Transverse colon (tissue), 4 donors: ENCODE data around the gene ADAMTS14. TPM values are rescaled to one million over a fixed set of nuclear protein-coding genes. Genes with fewer than 3 reads are reported as not detected.

Source experiments
- DNase-seq: peaks from one replicate; pipeline ENCODE4 v3.0.0-alpha.2; 2019
- H3K27ac ChIP-seq, 4 donors: fragments of 200-600 bp; sonication (generic); 2 replicates each; pipeline ENCODE4 v1.5.1; 2016 to 2018; ENCODE audit warnings: inconsistent platforms in 4 of 4
- H3K27me3 ChIP-seq: fragments of 200-600 bp; sonication (generic); 2 replicates; pipeline ENCODE4 v1.5.1; 2017; ENCODE audit warnings: inconsistent platforms
- H3K36me3 ChIP-seq, 4 donors: fragments of 200-600 bp; sonication (generic); 2 replicates each; pipeline ENCODE4 v1.5.1; 2017 to 2019; ENCODE audit warnings: inconsistent platforms in 4 of 4
- H3K4me1 ChIP-seq, 4 donors: fragments of 200-600 bp; sonication (generic); 2 replicates each; pipeline ENCODE4 v1.5.1; 2017 to 2020; ENCODE audit warnings: inconsistent platforms in 4 of 4
- H3K4me3 ChIP-seq, 4 donors: fragments of 200-600 bp; sonication (generic); 1 replicate in 1 of 4; 2 replicates in 3 of 4; pipeline versions ENCODE4 v1.5.1 to v1.6.1; 2017 to 2019; ENCODE audit warnings: inconsistent platforms in 4 of 4
- H3K9me3 ChIP-seq, 2 donors: fragments of 200-600 bp; sonication (generic); 2 replicates each; pipeline ENCODE4 v1.5.1; 2017 to 2019; ENCODE audit warnings: inconsistent platforms in 2 of 2
- EP300 ChIP-seq: sonication (generic); formaldehyde crosslinking; IDR thresholded peaks from one replicate; pipeline ENCODE4 v1.6.1; 2017; ENCODE audit warnings: antibody characterized with exemption, low read depth
- POLR2A ChIP-seq: fragments of 450-650 bp; IDR thresholded peaks from one replicate; pipeline ENCODE4 v1.6.1; 2016; ENCODE audit warnings: antibody characterized with exemption, mild to moderate bottlenecking, moderate library complexity
- POLR2AphosphoS5 ChIP-seq, 3 donors: sonication (generic); formaldehyde crosslinking; IDR thresholded peaks; one replicate each; pipeline ENCODE4 v1.6.1; 2016; ENCODE audit warnings: antibody characterized with exemption in 3 of 3
- WGBS, 2 donors: methylation state at CpG; one replicate each; pipeline ENCODE4 v1.1.5; 2018; ENCODE audit warnings: low coverage in 1 of 2; 5-methylcytosine and 5-hydroxymethylcytosine counted together
- in situ Hi-C, 4 donors: fragments of 200-750 bp; cut with MboI; loops; one replicate each; pipeline versions ENCODE4 v1.15.0 to v1.15.1; 2017; ENCODE audit warnings: low sequenced_read_pairs in 3 of 4, low pct_ligation_motif_present in 1 of 4, low pct_unique_long_range_greater_than_20kb in 1 of 4
- intact Hi-C: fragments of 100-400 bp; cut with DNase I; formaldehyde crosslinking; loops from one replicate; pipeline ENCODE4 v1.15.1; 2023; ENCODE audit warnings: low total_unique reads
- total RNA-seq, 4 donors: library from RNA; depleted of rRNA; stranded (reverse); fragments of >200 nt; gene quantifications; one replicate each; pipeline ENCODE4 v1.1.0, GENCODE V29; 2016
- TF ChIP-seq, protein P1 (sequence below), 5 experiments: fragments of 200-600 bp in 3 of 5; fragments of 450-650 bp in 2 of 5; sonication (generic) in 3 of 5; IDR thresholded peaks; 1 replicate in 2 of 5; 2 replicates in 3 of 5; pipeline ENCODE4 v1.5.1; 2016 to 2017; ENCODE audit warnings: antibody characterized with exemption in 5 of 5, inconsistent platforms in 3 of 5, mild to moderate bottlenecking in 2 of 5, moderate library complexity in 1 of 5

The ADAMTS14 gene
- total RNA-seq, 4 donors from 2014 or later: 0.95 to 3.8 (median 1.4) TPM

DNA sequence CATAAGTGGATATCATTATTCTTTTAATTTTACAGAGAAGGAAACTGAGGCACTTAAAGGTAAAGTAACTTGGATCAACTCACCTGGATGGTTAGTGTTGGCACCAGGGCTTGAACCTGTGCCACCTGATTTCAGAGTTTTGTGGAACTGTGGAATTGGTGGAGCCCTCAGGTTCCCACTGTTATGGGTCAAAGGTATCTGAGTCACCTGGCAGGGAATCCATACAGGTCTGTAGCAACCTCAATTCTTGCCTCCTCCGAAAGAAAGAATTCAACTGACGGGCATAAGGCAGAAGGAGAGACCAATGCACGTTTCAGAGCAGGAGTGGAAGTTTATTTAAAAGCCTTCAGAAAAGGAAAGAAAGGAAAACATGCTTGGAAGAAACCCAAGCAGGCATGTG lies 25.2 kb upstream of the ADAMTS14 start:
- Histone ChIP-seq H3K4me3 (no peak overlapping the region), H3K36me3 (no peaks in the 10 kb centered on the region), H3K27ac (no peak overlapping the region), H3K4me1 (no peaks in the 10 kb centered on the region), H3K9me3 (no peaks in the 10 kb centered on the region), H3K27me3 (no peaks in the 10 kb centered on the region)
- no peak for DNase-seq
- no peak for TF ChIP-seq EP300
- no peak for TF ChIP-seq POLR2AphosphoS5 (IDR thresholded peaks at IDR 0.05)
- TF ChIP-seq, protein P1, sequence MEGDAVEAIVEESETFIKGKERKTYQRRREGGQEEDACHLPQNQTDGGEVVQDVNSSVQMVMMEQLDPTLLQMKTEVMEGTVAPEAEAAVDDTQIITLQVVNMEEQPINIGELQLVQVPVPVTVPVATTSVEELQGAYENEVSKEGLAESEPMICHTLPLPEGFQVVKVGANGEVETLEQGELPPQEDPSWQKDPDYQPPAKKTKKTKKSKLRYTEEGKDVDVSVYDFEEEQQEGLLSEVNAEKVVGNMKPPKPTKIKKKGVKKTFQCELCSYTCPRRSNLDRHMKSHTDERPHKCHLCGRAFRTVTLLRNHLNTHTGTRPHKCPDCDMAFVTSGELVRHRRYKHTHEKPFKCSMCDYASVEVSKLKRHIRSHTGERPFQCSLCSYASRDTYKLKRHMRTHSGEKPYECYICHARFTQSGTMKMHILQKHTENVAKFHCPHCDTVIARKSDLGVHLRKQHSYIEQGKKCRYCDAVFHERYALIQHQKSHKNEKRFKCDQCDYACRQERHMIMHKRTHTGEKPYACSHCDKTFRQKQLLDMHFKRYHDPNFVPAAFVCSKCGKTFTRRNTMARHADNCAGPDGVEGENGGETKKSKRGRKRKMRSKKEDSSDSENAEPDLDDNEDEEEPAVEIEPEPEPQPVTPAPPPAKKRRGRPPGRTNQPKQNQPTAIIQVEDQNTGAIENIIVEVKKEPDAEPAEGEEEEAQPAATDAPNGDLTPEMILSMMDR (IDR thresholded peaks at IDR 0.05): no peak
- no peak for TF ChIP-seq POLR2A
- in situ Hi-C loops (no loop called here), intact Hi-C loops (no loop called here)
- whole genome bisulfite sequencing, 2 donors: 50 to 100% methylated on average over 2 to 3 of the region's 3 CpGs

- no peaks in the 10 kb centered on the region for H3K4me1 ChIP-seq
- no peak for DNase-seq
- H3K9me3 ChIP-seq: no peaks in the 10 kb centered on the region
- in situ Hi-C loops (no loop called here), intact Hi-C loops (no loop called here)
- H3K4me3 ChIP-seq: no peak overlapping the region
- no peaks in the 10 kb centered on the region for H3K36me3 ChIP-seq
- H3K27ac ChIP-seq: no peak overlapping the region
- 75 to 86% methylated on average over 2 to 3 of the region's 3 CpGs for WGBS, 2 donors
- H3K27me3 ChIP-seq: no peaks in the 10 kb centered on the region
- TF ChIP-seq POLR2A (no peak), POLR2AphosphoS5 (IDR thresholded peaks at IDR 0.05) (no peak), EP300 (no peak)
- TF ChIP-seq, protein P1 (IDR thresholded peaks at IDR 0.05): no peak
Measured at GRCh38 chr10:70648427-70648826, 23.9 kb upstream of the ADAMTS14 start.

DNA sequence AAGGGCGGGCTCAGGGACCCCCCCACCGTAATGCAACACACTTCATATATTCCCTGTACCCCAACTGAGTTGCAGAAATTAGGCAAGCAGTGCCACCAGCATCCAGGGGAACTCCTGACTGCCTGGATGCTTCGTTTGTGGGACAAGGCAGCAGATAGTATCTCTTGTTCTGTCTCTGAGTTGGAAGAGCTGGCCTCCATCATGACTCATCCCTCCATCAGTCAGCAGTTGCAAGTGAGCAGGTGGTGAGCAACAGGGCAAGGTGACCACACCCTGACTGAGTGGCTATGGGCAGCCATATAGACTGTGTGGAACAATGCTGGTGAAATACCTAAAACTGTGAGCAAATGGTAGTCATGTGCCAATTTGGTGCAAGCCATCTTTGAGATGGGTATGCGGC lies 22.8 kb upstream of the ADAMTS14 start:
- no peaks in the 10 kb centered on the region for H3K36me3 ChIP-seq
- intact Hi-C loops: no loop called here
- in situ Hi-C loops: no loop called here
- TF ChIP-seq, protein P1 (IDR thresholded peaks at IDR 0.05): no peak
- TF ChIP-seq EP300 (no peak), POLR2A (no peak), POLR2AphosphoS5 (IDR thresholded peaks at IDR 0.05) (no peak)
- H3K27ac ChIP-seq: no peak overlapping the region
- no peaks in the 10 kb centered on the region for H3K27me3 ChIP-seq
- WGBS, 2 donors: 79% methylated on average over 4 of the region's 4 CpGs; no CpG with 5 or more reads in 1 of the 2 donors
- H3K4me3 ChIP-seq: no peak overlapping the region
- H3K9me3 ChIP-seq: no peaks in the 10 kb centered on the region
- no peaks in the 10 kb centered on the region for H3K4me1 ChIP-seq
- DNase-seq: no peak

DNA sequence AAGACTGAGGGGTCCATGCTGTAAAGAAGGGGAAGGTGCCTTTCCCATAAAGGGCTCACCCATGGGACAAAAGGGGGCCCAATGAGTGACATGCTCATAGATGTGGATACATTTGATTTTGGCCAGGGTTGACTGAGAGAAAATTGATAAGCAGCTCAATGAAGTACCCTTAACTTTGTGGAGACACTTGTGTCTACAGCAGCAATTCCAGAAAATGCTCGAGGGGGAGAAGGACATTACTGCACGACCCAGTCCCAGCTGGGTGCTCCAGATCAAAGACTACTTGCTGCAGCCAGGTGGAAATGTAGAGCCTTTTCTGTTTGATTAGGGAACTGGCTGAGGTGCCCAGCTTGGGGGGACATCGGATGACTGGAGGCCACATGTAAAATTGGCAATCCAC lies 22.2 kb upstream of the ADAMTS14 start:
- Histone ChIP-seq H3K27ac (no peak overlapping the region), H3K4me1 (no peaks in the 10 kb centered on the region), H3K4me3 (no peak overlapping the region), H3K27me3 (no peaks in the 10 kb centered on the region), H3K9me3 (no peaks in the 10 kb centered on the region), H3K36me3 (no peaks in the 10 kb centered on the region)
- DNase-seq: no peak
- in situ Hi-C loops: no loop called here
- intact Hi-C loops: no loop called here
- TF ChIP-seq POLR2A: no peak
- TF ChIP-seq EP300: no peak
- TF ChIP-seq, protein P1 (IDR thresholded peaks at IDR 0.05): no peak
- no peak for TF ChIP-seq POLR2AphosphoS5 (IDR thresholded peaks at IDR 0.05)
- WGBS, 2 donors: 88% methylated on average over 3 of the region's 3 CpGs; no CpG with 5 or more reads in 1 of the 2 donors
